Adrenal gland (tissue), 5 donors: ENCODE results near the gene SEPTIN3.

Source experiments
- CTCF ChIP-seq, 6 experiments: fragments of 450-650 bp in 4 of 6; fragments of 200-600 bp in 2 of 6; sonication (generic) in 1 of 6; IDR thresholded peaks; 1 replicate in 5 of 6; 2 replicates in 1 of 6; pipeline versions ENCODE4 v1.5.1 to v1.8.0; 2016 to 2021; ENCODE audit warnings: antibody characterized with exemption in 6 of 6, mild to moderate bottlenecking in 2 of 6, moderate library complexity in 1 of 6
- POLR2A ChIP-seq, 2 donors: fragments of 450-650 bp; IDR thresholded peaks; one replicate each; pipeline ENCODE4 v1.6.1; 2017; ENCODE audit warnings: antibody characterized with exemption in 2 of 2, mild to moderate bottlenecking in 2 of 2, moderate library complexity in 1 of 2
- donor health status: DM: no; HTN: no; CAD: no.

GRCh38 chr22:41969110-41969646, at the start of gene SEPTIN3:
- no peak for TF ChIP-seq CTCF (IDR thresholded peaks at IDR 0.05)
- no peak for TF ChIP-seq POLR2A (IDR thresholded peaks at IDR 0.05)
